GM12878 (cell line): ENCODE data around the gene GALNS. TPM values are rescaled to one million over a fixed set of nuclear protein-coding genes. Genes with fewer than 3 reads are reported as not detected.

Source experiments
- ATAC-seq: fragments of 200-7000 bp; cut with Tn5 transposase; 3 replicates; pipeline ENCODE4 v1.9.1; 2020; ENCODE audit warnings: mild to moderate bottlenecking, moderate library complexity
- BruUV-seq: library from RNA; stranded (reverse); fragments of 400-500 nt; replicated peaks from 2 replicates; lab custom pipeline; 2021; lab: Mats Ljungman, UMichigan
- CTCF ChIA-PET: fragments of 300-600 bp; sonication (Branson Sonifier 250); formaldehyde crosslinking; extraction: SDS; loops from one replicate; lab custom pipeline; 2021; ENCODE audit warnings: inconsistent platforms; lab: Yijun Ruan, JAX
- POLR2A ChIA-PET: fragments of 350-600 bp; formaldehyde crosslinking; extraction: SDS; loops from one replicate; lab custom pipeline; 2021; ENCODE audit warnings: inconsistent platforms; lab: Charles Lee
- RAD21 ChIA-PET: fragments of 300-600 bp; sonication (Branson Sonifier 250); formaldehyde crosslinking; loops from one replicate; lab custom pipeline; 2023; ENCODE audit warnings: antibody characterized with exemption; ENCODE audit not compliant: unreplicated experiment; lab: Charles Lee
- SMC1A ChIA-PET: fragments of 300-600 bp; sonication (Branson Sonifier 250); formaldehyde crosslinking; loops from one replicate; lab custom pipeline; 2023; ENCODE audit not compliant: unreplicated experiment, uncharacterized antibody; lab: Charles Lee
- DNase-seq: peaks from one replicate; pipeline ENCODE4 v3.0.0-alpha.2; 2011; ENCODE audit warnings: low read depth, low spot score
- FAIRE-seq: peaks from 3 replicates; lab custom pipeline; 2011; peaks lifted over from hg19 to GRCh38; lab: Jason Lieb, UNC
- H2AFZ ChIP-seq: 2 replicates; pipeline ENCODE4 v1.6.0; 2011; ENCODE audit warnings: low read depth, low read length, control low read depth; ENCODE audit not compliant: control insufficient read depth
- H3K27ac ChIP-seq: 2 replicates; pipeline ENCODE4 v1.5.1; 2011; ENCODE audit warnings: control low read depth; ENCODE audit not compliant: control insufficient read depth, insufficient read depth
- H3K27me3 ChIP-seq, 2 experiments: replicated peaks in 1 of 2; 2 replicates each; pipeline versions ENCODE4 v1.6.0 to v1.6.1; 2011; ENCODE audit warnings: low read length in 1 of 2; ENCODE audit not compliant: control insufficient read depth in 2 of 2, insufficient read depth in 2 of 2
- H3K36me3 ChIP-seq, 2 experiments: 2 replicates each; pipeline ENCODE4 v1.5.1; 2011; ENCODE audit warnings: low read length in 1 of 2; ENCODE audit not compliant: control insufficient read depth in 2 of 2, insufficient read depth in 2 of 2
- H3K4me1 ChIP-seq: 2 replicates; pipeline ENCODE4 v1.6.1; 2011; ENCODE audit warnings: mild to moderate bottlenecking, low read length, moderate library complexity, mixed read lengths; ENCODE audit not compliant: control insufficient read depth, insufficient read depth
- H3K4me2 ChIP-seq: 2 replicates; pipeline ENCODE4 v1.6.0; 2011; ENCODE audit warnings: control low read depth; ENCODE audit not compliant: control insufficient read depth, insufficient read depth
- H3K4me3 ChIP-seq: fragments of 200-600 bp; sonication (generic); 2 replicates; pipeline ENCODE4 v1.5.1; 2016
- H3K79me2 ChIP-seq: 2 replicates; pipeline ENCODE4 v1.6.0; 2011; ENCODE audit warnings: low read length; ENCODE audit not compliant: control insufficient read depth, insufficient read depth
- H3K9ac ChIP-seq: 2 replicates; pipeline ENCODE4 v1.8.0; 2011; ENCODE audit warnings: low read length, control low read depth, mixed read lengths; ENCODE audit not compliant: control insufficient read depth, insufficient read depth
- H3K9me3 ChIP-seq: replicated peaks from 3 replicates; pipeline ENCODE4 v1.5.1; 2011; ENCODE audit warnings: mild to moderate bottlenecking, low read length; ENCODE audit not compliant: control insufficient read depth, insufficient read depth
- H4K20me1 ChIP-seq: 2 replicates; pipeline ENCODE4 v1.6.0; 2011; ENCODE audit not compliant: control insufficient read depth, insufficient read depth
- CTCF ChIP-seq, 3 experiments: IDR thresholded peaks in 2 of 3; conservative IDR thresholded peaks in 1 of 3; 2 replicates each; pipeline ENCODE4 v1.5.1; 2011; ENCODE audit warnings: low read depth in 3 of 3, low read length in 3 of 3, mild to moderate bottlenecking in 3 of 3, control low read depth in 2 of 3, moderate library complexity in 2 of 3, inconsistent platforms in 1 of 3, mixed read lengths in 1 of 3; ENCODE audit not compliant: control insufficient read depth in 2 of 3, insufficient read depth in 1 of 3; ENCODE audit errors: extremely low read depth in 1 of 3
- POLR2AphosphoS5 ChIP-seq: IDR thresholded peaks from 2 replicates; pipeline ENCODE4 v1.6.1; 2011; ENCODE audit warnings: mild to moderate bottlenecking, low read length, inconsistent platforms
- RCOR1 ChIP-seq: conservative IDR thresholded peaks from 2 replicates; pipeline ENCODE4 v1.6.1; 2012; ENCODE audit warnings: low read depth, low read length, improper control_type of control experiment
- SP1 ChIP-seq: IDR thresholded peaks from one replicate; pipeline ENCODE4 v1.6.1; 2011; ENCODE audit warnings: low read depth, low read length
- TCF3 ChIP-seq: IDR thresholded peaks from 2 replicates; pipeline ENCODE4 v1.6.1; 2012; ENCODE audit warnings: low read depth, mild to moderate bottlenecking, low read length, borderline replicate concordance; ENCODE audit not compliant: insufficient read depth
- WGBS: methylation state at CpG from one replicate; pipeline ENCODE4 v1.1.6; 2016; ENCODE audit warnings: low lambda C conversion rate; ENCODE audit not compliant: insufficient replicate concordance, insufficient coverage; ENCODE audit errors: missing lambda C conversion rate; 5-methylcytosine and 5-hydroxymethylcytosine counted together
- in situ Hi-C: fragments of 300-500 bp; cut with MboI; formaldehyde crosslinking; loops from 9 replicates; pipeline ENCODE4 v1.14.3; 2018; ENCODE audit warnings: mixed read lengths
- intact Hi-C: fragments of 100-400 bp; cut with micrococcal nuclease; formaldehyde crosslinking; loops from one replicate; pipeline ENCODE4 v1.14.2; 2022; ENCODE audit not compliant: unreplicated experiment
- polyA plus RNA-seq, 11 experiments: library from polyadenylated mRNA; depleted of rRNA in 4 of 11; unstranded in 6 of 11; stranded (reverse) in 5 of 11; fragments of >200 nt; fragmentation: Nextera tagmentation in 4 of 11; fragmentation: Illumina TruSeq in 1 of 11; extraction: Ambion mirVana in 4 of 11; extraction: Trizol in 1 of 11; gene quantifications; 1 replicate in 1 of 11; 2 replicates in 10 of 11; pipeline versions ENCODE4 v1.2.1 to v1.2.3, GENCODE V29; 2011 to 2016; ENCODE audit warnings: inconsistent platforms in 2 of 11, missing spikeins in 2 of 11, low read depth in 1 of 11
- total RNA-seq, 4 experiments: library from RNA; depleted of rRNA in 3 of 4; stranded (reverse); fragments of >200 nt in 3 of 4; fragmentation: Illumina TruSeq in 1 of 4; extraction: Trizol in 1 of 4; gene quantifications; 2 replicates each; pipeline versions ENCODE4 v1.2.1 to v1.2.3, GENCODE V29; 2013 to 2021

The GALNS gene
- total and polyA plus RNA-seq, 10 of the 15 experiments (the other 5 are each of a cell fraction or from before 2014, with no cell fraction given): 0.37 to 12.4 (median 5.3) TPM

DNA sequence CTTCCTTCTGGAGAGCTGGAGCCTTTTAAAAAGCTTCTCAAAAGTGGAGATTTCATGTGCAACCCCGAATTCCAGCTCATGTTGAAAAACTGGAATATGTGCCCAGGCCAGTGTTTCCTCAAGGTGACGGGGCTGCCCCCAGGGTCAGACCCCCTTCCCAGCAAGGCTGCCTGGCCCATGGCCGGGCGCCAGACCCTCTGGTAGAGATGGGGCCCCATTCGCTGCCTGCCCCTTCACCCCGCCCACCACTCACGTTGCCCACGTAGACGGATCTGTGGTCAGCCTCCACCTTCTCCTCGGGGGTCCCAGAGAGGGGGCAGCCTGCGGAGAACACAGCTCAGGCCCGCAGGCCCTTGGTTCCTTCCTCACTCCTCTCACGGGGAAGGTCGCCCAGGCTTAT is 8.6 kb upstream of the GALNS start:
- no peak for ATAC-seq
- intact Hi-C loops (no loop called here), in situ Hi-C loops (no loop called here)
- ChIA-PET RAD21 (no interaction called here), POLR2A (no interaction called here), SMC1A (no interaction called here), CTCF (no interaction called here)
- 54% methylated on average over 13 of the region's 14 CpGs for WGBS
- BruUV-seq: no TSS peak
- H3K36me3 ChIP-seq: peaks cover 0 to 3% of the 10 kb centered on the region in 2 experiments; a peak in 2 of 4 replicates
- no peak overlapping the region for H3K27ac ChIP-seq
- no peak overlapping the region for H2AFZ ChIP-seq
- no peaks in the 10 kb centered on the region for H4K20me1 ChIP-seq
- no peak overlapping the region for H3K9ac ChIP-seq
- no peak overlapping the region for H3K4me2 ChIP-seq
- H3K79me2 ChIP-seq: no peaks in the 10 kb centered on the region
- TF ChIP-seq RCOR1 (no peak), CTCF (IDR thresholded peaks at IDR 0.05 in 2 of 3, conservative IDR thresholded peaks at IDR 0.05 in 1 of 3; ENCODE audit: control insufficient read depth in 2 of 3, extremely low read depth in 1 of 3, insufficient read depth in 1 of 3, low read depth in 3 of 3, low read length in 3 of 3) (no peak), POLR2AphosphoS5 (no peak)
- no peaks in the 10 kb centered on the region for H3K9me3 ChIP-seq
- H3K4me1 ChIP-seq: no peaks in the 10 kb centered on the region
- H3K4me3 ChIP-seq: no peak overlapping the region
- 0 out of 4 replicates have a peak, but pooled peaks cover 0 to under 1% of the 10 kb centered on the region in 2 experiments for H3K27me3 ChIP-seq
- DNase-seq: no peak
- no peak for FAIRE-seq

GRCh38 chr16:88864521-88864920 is 7.8 kb upstream of the GALNS start:
- H3K79me2 ChIP-seq: no peaks in the 10 kb centered on the region
- ATAC-seq: 0 out of 3 replicates have a peak, but pooled peaks have one; percentile 15
- ChIA-PET POLR2A (interaction anchor here (0.6 to 0.9 kb wide), 2 partner anchors 56 to 229 kb away, joined by 4 to 7 read pairs; partner anchors contain the start of gene ACSF3), RAD21 (no interaction called here), CTCF (no interaction called here), SMC1A (no interaction called here)
- no peaks in the 10 kb centered on the region for H3K4me1 ChIP-seq
- peaks cover 2 to 4% of the 10 kb centered on the region in 2 experiments; a peak in 3 of 4 replicates for H3K36me3 ChIP-seq
- H3K27me3 ChIP-seq: no peaks in the 10 kb centered on the region
- TF ChIP-seq SP1 (no peak), TCF3 (no peak)
- H3K27ac ChIP-seq: no peak overlapping the region
- no peak overlapping the region for H3K4me3 ChIP-seq
- in situ Hi-C loops: no loop called here
- WGBS: 69% methylated on average over 18 of the region's 18 CpGs
- intact Hi-C loops: no loop called here
- no peaks in the 10 kb centered on the region for H3K9me3 ChIP-seq
- no peak for DNase-seq
- no peaks in the 10 kb centered on the region for H4K20me1 ChIP-seq
- FAIRE-seq: no peak
- H3K9ac ChIP-seq: no peak overlapping the region
- no TSS peak for BruUV-seq
- no peak overlapping the region for H3K4me2 ChIP-seq
- H2AFZ ChIP-seq: no peak overlapping the region
